Measurements from ENCODE around the gene ZMIZ2. TPM values are rescaled to one million over a fixed set of nuclear protein-coding genes. Genes with fewer than 3 reads are reported as not detected.
A peak's percentile ranks its signal among the peaks of the same experiment; 100 is the strongest.

Gene ZMIZ2
- total RNA-seq, 4 donors from 2014 or later, result 12.4 to 36.0 (median 28.4) TPM

DNA sequence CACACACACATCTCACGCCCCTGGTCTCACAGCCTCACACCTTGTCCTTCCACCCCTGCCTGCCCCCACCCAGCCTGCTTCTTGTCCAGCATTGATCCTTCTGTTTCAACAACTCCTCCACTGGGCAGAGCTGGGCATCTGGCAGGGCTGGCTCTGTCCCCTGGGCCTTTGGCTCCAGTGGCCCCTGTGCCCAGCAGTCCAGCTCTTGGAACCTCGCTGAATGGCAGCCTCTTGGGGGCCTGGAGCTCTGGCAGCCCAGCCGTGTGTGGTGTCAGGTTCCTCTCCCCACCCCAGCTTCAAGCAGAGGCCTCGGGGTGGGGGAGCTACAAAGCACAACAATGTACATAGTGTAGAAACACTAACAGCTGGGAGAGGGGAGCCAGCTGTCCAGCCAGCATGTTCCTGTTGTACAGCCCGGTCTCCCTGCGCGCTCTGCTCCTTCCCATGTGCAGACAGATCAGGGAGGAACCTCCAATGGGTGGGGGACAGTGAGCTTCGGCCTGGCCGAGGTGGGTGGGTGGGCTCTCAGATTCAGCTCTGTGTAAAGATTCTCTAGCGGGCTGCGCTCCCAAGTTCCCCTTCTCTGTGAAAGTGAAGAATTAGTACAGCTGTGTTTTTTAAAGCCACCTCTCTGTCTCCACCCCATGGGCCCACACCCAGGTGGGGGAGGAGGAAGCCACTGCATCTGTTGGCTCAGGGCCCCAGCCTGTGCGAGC is 19.4 kb downstream of the ZMIZ2 start:
- Histone ChIP-seq H3K36me3 (peaks cover 42 to 48% (median 48%) of the 10 kb centered on the region in 4 donors), H3K27ac (replicated peaks in 1 of 4) (peak overlapping the region; percentile 77 to 83 (median 80)), H3K27me3 (no peaks in the 10 kb centered on the region), H3K9me3 (no peaks in the 10 kb centered on the region), H3K4me3 (peak overlapping the region; percentile 14 to 38 (median 26)), H3K4me1 (peaks cover 36 to 45% (median 43%) of the 10 kb centered on the region in 4 donors)
- no peak for DNase-seq (ENCODE audit: extremely low spot score)
- WGBS, result 33% methylated on average over 9 of the region's 12 CpGs
- intact Hi-C loops (cut with DNase I), result no loop called here
- TF ChIP-seq POLR2A (IDR thresholded peaks at IDR 0.05; ENCODE audit: low read depth) (no peak), POLR2AphosphoS5 (IDR thresholded peaks at IDR 0.05) (peak; percentile 50 to 71), EP300 (IDR thresholded peaks at IDR 0.05) (no peak)
- TF ChIP-seq, protein P1, sequence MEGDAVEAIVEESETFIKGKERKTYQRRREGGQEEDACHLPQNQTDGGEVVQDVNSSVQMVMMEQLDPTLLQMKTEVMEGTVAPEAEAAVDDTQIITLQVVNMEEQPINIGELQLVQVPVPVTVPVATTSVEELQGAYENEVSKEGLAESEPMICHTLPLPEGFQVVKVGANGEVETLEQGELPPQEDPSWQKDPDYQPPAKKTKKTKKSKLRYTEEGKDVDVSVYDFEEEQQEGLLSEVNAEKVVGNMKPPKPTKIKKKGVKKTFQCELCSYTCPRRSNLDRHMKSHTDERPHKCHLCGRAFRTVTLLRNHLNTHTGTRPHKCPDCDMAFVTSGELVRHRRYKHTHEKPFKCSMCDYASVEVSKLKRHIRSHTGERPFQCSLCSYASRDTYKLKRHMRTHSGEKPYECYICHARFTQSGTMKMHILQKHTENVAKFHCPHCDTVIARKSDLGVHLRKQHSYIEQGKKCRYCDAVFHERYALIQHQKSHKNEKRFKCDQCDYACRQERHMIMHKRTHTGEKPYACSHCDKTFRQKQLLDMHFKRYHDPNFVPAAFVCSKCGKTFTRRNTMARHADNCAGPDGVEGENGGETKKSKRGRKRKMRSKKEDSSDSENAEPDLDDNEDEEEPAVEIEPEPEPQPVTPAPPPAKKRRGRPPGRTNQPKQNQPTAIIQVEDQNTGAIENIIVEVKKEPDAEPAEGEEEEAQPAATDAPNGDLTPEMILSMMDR (IDR thresholded peaks at IDR 0.05), result no peak

DNA sequence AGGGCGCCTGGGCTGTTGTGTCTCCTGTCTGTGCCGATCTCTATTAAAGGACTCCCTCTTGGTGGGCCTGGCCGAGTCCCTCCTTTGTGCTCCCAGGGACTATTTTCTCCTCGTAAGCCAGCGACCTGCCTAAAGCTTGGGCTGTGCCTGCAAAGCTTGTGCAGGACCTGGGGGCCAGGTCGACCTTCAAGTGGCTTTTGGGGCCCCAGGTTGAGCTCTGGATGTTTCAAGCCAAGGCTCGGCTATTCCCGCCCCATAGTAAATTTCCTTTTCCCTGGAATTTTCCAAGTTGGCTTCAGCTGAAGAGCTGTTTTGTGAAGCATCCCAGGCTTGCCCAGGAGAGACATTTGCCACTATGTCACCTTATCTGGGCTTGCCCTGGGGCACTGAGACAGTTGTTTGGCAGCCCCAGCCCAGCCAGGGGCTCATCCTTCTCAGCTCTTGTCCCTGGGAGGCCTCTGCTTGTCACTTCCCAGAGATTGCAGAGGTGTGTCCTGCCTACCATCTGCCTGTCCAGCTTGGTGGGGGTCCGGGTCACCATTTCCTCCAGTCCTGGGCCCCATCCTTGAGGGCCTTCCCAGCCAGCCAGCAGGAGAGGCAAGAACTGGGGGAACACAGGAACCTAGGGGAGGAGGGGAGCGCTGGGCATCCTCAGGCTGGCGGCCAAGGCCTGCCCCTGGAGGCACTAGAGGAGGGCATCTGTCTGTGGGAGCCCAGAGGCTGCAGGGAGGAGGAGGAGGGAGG is 20.2 kb downstream of the ZMIZ2 start:
- TF ChIP-seq, protein P1 (IDR thresholded peaks at IDR 0.05), result no peak
- TF ChIP-seq POLR2AphosphoS5 (IDR thresholded peaks at IDR 0.05) (no peak), EP300 (IDR thresholded peaks at IDR 0.05) (no peak), POLR2A (IDR thresholded peaks at IDR 0.05; ENCODE audit: low read depth) (no peak)
- 64% methylated on average over 10 of the region's 11 CpGs for WGBS
- Histone ChIP-seq H3K36me3 (peaks cover 36 to 41% (median 41%) of the 10 kb centered on the region in 4 donors), H3K9me3 (no peaks in the 10 kb centered on the region), H3K27me3 (no peaks in the 10 kb centered on the region), H3K27ac (replicated peaks in 1 of 4) (peak overlapping the region; percentile 77 to 83 (median 80)), H3K4me3 (peak overlapping the region; percentile 14 to 38 (median 26)), H3K4me1 (peaks cover 36 to 45% (median 43%) of the 10 kb centered on the region in 4 donors)
- intact Hi-C loops (cut with DNase I), result no loop called here
- DNase-seq (ENCODE audit: extremely low spot score), result no peak

DNA sequence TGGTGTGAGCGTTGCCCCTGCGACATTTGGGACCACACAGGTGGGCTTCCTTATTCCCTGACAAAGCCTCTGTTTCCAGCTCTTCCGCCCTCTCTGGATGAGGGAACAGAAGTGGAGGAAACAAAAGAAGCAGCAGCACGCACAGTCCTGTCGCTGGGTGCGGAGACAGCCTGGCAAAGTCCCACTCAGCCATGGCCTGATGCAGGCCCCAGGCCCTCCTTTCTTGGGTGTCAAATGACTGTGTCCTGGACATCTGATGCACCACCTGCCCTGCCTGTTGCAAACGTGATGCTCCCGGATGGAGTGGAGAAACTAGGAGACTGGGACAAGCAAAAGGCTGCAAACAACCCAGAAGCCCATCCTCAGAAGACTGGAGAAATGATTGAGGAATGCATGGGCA is 20.7 kb downstream of the ZMIZ2 start:
- 51% methylated on average over 7 of the region's 8 CpGs for WGBS
- Histone ChIP-seq H3K9me3 (no peaks in the 10 kb centered on the region), H3K27ac (replicated peaks in 1 of 4) (peak overlapping the region; percentile 77 to 83 (median 80)), H3K4me3 (peak overlapping the region in 2 of 4 donors; percentile 32 to 36), H3K27me3 (no peaks in the 10 kb centered on the region), H3K36me3 (peaks cover 30 to 35% (median 35%) of the 10 kb centered on the region in 4 donors), H3K4me1 (peaks cover 36 to 45% (median 43%) of the 10 kb centered on the region in 4 donors)
- no peak for DNase-seq (ENCODE audit: extremely low spot score)
- TF ChIP-seq, protein P1 (IDR thresholded peaks at IDR 0.05), result no peak
- intact Hi-C loops (cut with DNase I), result no loop called here

DNA sequence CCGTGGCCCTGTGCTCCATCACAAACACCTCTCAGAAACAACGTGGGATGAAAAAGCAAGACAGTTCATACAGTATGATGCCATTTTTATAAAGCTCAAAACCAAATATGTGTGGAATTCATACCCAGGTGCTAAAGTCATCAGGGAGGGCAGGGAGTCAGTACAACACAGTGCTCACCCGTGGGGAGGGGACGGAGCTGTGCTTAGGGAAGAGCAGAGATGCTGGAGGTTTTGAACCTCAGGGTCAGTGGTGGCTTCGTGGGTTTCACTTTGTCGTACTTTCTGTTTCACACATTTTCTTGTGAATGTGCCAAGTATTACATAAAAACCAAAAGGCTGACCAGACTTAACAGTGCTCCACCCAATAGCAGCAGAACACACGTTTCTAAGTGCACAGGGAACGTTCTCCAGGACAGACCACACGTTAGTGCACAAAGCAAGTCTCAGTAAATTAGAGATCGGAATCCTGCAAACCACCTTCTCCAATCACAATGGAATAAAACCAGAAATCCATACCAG is 21.2 kb downstream of the ZMIZ2 start:
- Histone ChIP-seq H3K36me3 (peaks cover 26 to 31% (median 30%) of the 10 kb centered on the region in 4 donors), H3K27ac (replicated peaks in 1 of 4) (peak overlapping the region; percentile 77 to 83 (median 80)), H3K27me3 (no peaks in the 10 kb centered on the region), H3K4me1 (peaks cover 36 to 45% (median 43%) of the 10 kb centered on the region in 4 donors), H3K4me3 (peak overlapping the region; percentile 21 to 36 (median 32)), H3K9me3 (no peaks in the 10 kb centered on the region)
- intact Hi-C loops (cut with DNase I), result no loop called here
- TF ChIP-seq, protein P1 (IDR thresholded peaks at IDR 0.05), result no peak
- peak; percentile 44 to 75 for TF ChIP-seq POLR2AphosphoS5 (IDR thresholded peaks at IDR 0.05)
- WGBS, result 17% methylated on average over 10 of the region's 10 CpGs
- DNase-seq (ENCODE audit: extremely low spot score), result no peak

Data from esophagus muscularis mucosa (tissue), 4 donors.